ENCODE results near the gene DACH1.
A peak's percentile ranks its signal among the peaks of the same experiment; 100 is the strongest.
"Not testable (repeated sequence)": the region's sequence is repeated elsewhere in the genome, so short reads cannot be mapped to it uniquely, and the experiment has no call there.

The DACH1 gene

GRCh38 chr13:71867131-71867814 lies at the start of gene DACH1:
Gene DACH1, minus strand, starts transcription at chr13:71867204.
- peak in 3 of 6 experiments; percentile 15 to 37 (median 16) for DNase-seq

GRCh38 chr13:71913717-71914116 lies 46.7 kb upstream of the DACH1 start:
- no peak for DNase-seq

DNA sequence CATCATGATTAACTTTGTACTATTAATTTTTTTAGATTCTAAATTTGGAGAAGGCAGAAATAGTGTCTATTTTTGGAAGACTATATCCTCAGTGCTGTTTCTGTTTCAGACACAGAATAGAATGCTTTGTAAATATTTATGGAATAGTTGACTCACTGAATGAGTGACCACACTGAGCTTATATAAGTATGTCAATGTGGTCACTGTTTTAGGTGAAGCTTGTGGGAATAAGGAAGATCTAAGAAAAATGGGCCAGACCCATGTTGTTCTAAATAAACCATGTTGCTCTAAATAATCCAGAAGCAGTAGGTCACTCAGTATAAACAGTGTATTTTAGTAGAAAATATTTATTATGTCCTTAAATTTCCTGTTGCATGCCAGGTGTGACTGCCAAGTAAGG lies 45.5 kb upstream of the DACH1 start:
- no peak for DNase-seq

GRCh38 chr13:71906448-71906847 lies 39.4 kb upstream of the DACH1 start:
- no peak for DNase-seq

GRCh38 chr13:71902676-71903075 lies 35.7 kb upstream of the DACH1 start:
- no peak for DNase-seq

DNA sequence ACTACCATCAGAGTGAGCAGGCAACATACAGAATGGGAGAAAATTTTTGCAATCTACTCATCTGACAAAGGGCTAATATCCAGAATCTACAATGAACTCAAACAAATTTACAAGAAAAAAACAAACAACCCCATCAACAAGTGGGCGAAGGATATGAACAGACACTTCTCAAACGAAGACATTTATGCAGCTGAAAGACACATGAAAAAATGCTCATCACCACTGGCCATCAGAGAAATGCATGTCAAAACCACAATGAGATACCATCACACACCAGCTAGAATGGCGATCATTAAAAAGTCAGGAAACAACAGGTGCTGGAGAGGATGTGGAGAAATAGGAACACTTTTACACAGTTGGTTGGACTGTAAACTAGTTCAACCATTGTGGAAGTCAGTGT lies 26.5 kb upstream of the DACH1 start:
- DNase-seq = not testable (repeated sequence)

GRCh38 chr13:71886880-71887279 lies 19.9 kb upstream of the DACH1 start:
- DNase-seq = no peak

GRCh38 chr13:71882120-71882519 lies 15.1 kb upstream of the DACH1 start:
- no peak for DNase-seq

DNA sequence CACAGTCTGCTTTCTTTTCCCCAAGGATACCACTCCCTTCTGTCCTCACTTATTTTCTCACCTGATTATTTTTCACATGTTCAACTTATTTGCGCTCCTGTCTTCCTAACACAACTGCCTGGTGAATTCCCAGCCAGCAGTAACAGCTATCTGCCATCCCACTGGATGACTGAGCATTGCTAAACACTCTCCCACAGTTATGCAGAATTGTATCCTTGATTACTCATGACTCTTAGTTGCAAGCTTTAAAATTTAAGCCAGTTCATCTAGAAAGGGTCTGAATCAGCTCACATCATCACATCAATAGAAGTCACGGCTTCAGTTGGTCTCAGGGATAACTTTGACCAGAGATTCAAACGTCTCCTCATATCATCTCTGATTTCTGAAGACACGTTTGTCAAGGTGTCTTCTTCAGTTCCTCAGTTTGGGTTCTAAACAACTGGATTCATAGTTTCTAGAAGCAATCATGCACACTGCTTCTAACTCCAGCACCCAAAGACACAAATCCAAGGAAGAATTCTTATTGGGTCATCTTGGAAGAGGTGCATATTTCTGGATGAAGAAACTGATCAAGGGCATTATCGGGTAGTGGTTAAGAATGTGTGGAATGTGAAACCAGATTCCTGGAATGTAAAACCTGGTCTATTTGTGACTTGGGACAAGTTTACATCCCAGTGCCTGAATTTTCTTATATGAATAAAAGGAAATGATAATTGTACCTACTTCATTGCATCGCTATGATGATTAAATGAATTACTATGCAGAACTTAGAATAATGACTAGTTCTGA lies 13.9 kb upstream of the DACH1 start:
- no peak for DNase-seq

- no peak for DNase-seq
Observed at GRCh38 chr13:71879808-71880344, 12.9 kb upstream of the DACH1 start.

- DNase-seq = peak in 2 of 6 experiments; percentile 21 to 27
Observed at GRCh38 chr13:71879129-71879535, 12.1 kb upstream of the DACH1 start.

DNA sequence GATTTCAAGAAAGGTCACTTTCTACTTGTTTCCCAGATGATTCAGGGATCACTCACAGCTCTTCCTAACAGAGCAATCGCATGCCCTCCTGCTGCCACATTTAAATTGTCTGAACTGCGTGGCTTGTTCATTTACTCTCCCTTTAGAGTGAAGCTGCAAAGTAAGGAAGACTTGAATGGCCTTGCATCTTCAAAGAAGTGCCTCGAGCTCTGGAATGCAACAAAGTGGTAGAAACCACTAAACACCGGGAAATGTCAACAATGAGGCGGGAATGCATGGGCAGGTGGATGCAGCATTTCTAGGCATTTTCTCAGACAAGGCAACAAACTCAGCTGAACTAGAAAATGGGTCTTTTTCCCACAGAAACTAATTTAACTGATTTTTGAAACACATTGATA lies 10.3 kb upstream of the DACH1 start:
- DNase-seq = no peak

DNA sequence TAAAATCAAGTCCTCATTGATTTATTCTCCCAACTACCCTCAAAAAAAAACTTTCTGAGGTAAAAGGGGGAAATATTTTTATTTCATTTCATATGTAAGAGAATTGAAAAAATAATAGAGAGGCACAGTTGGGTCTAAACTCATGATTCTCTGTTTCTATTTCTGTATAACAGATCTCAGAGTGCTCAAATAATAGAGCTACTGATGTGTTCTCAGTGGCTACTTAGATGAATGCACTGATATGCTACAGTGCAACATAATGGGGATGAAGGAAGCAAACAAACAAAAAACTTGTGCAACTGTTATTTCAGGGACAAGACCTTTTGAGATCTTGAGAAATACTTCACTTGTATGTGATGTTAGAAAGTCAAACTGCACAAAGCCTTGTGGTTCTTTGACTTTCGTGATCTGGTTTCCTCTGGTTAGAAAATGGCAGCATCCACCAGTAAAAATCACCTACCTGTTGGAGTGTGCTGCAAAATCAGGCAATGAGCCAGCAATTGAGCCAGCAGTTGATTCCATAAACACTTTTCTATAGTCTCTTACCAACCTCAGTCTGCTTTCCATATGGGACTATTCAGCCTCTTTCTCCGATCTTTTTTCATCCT lies 9.7 kb upstream of the DACH1 start:
- DNase-seq = no peak

DNA sequence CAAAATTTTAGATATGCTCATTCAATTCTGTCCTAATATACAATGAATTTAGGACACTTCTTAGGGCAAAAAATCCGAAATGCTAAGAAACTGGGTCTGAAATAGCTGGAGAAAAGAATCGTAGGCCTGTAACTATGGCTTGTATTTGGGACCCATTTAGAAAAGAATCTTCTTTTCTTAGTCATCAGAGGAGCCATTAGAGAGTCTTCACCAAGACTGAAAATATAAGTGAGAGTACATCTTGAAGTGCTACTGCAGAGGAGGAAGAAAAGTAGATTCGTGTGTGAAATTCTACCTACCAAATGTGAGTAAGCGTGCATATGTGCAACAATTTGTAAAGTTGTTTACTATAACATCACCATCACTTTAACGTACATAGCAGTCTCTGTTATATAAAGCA lies 8.8 kb upstream of the DACH1 start:
- DNase-seq = no peak

- DNase-seq = no peak
Observed at GRCh38 chr13:71874458-71874857, 7.5 kb upstream of the DACH1 start.

DNA sequence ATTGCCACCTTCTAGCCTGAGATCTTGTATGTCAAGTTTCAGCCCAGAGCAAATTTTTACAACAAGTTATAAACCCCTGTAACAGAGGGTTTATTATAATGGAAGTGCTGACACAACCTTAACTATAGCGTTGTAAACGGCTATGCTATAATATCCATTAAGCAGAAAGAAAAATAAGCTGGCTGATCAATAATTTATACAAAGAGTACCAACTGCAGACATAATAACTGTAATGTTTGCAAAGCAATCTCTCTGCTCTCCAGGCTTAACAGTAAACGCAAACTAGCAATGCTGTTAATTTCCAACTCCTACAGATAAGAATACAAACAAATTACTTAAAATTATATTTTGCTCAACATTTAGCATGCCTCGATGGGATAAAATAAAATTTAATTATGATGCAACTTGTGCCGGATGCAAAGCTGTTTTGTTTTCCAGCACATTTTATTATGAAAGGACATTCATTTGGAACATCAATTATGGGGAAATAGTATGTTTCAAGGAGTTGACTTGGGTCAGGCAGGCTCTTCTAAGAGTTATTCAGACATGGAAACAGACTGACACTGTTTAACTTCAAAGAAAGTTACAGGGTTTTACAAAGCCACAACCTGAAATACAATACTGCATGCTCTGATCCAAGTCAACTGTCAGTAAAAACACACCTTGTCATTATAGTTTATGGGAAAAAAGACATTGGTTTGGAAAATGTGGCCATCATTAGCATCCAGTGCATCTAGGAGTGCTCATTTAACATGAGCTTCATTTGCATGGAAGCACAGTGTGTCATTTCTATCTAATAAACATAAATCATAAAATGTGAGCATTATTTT lies 6.6 kb upstream of the DACH1 start:
- no peak for DNase-seq

GRCh38 chr13:71871844-71872243 lies 4.8 kb upstream of the DACH1 start:
- no peak for DNase-seq

DNA sequence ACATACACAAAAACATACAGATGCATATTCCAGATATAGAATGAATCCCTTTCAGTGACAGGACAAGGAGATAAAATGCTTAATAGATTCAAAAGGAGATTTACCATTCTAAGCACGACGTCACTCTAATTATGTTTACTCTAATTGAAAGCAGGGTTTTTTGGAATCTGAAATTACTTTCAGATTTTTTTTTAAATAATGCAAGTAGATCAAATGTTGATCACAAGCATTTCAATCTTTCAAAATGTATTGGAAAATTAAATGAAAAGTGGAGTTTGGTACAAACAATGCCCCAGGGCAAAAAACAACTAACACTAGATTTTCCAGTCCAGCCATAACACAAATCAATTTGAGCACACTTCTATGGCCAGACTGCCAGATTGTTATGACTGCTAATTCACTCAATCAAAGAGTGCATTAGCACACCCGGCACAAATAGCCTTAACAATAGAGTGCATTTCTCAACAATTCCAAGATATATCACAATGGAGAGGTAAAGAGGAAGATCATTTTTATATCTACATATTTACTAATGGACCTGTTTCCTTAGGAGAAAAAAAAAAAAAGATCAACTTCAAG lies 4.3 kb upstream of the DACH1 start:
- DNase-seq = no peak

GRCh38 chr13:71870100-71870499 lies 3.1 kb upstream of the DACH1 start:
- DNase-seq = no peak

GRCh38 chr13:71869274-71869673 lies 2.3 kb upstream of the DACH1 start:
- no peak for DNase-seq

DNA sequence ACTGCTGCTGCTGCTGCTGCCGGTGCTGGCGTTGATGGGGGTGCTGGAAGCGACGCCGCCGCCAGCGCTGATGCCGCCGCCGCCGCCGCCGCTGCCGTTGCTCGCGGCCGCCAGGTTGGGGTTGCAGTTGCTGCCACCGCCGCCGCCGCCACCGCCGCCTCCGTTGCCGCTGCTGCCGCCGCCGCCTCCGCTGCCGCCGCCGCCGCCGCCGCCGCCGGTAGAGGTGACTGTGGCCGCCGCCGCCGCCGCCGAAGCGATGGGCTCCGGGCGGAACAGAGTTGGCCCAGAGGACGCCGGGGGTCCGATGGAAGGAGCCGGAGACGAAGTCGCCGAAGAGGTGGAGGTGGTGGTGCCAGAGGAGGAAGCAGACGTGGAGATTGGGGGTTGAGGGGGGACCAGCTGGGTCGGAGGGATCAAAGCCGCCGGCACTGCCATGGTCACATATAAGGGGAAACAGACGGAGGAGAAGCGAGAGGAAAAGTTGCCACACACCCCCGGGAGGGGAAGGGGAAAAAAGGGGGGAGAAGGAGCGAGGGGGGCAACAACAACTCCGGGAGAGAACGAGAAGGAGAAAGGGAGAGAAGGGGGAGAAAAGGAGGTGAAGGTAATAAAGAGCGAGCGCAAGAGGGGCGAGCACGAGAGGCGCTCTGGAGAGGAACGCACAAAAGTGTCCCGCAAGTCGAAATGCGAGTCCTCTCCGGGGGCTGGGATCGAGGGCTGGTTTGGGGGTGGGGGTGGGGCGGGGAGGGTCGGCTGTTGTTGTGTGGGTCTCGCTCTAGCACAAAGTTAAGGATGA lies 471 bp downstream of the DACH1 start:
- DNase-seq = peak in 5 of 6 experiments; percentile 4 to 35 (median 18)
